ENCODE results near the gene SYNC. TPM values are rescaled to one million over a fixed set of nuclear protein-coding genes. Genes with fewer than 3 reads are reported as not detected.
A peak's percentile ranks its signal among the peaks of the same experiment; 100 is the strongest.

The SYNC gene
- total and polyA plus RNA-seq, 9 of the 15 experiments (the other 6 are each of a cell fraction or from before 2014, with no cell fraction given): 0.49 to 1.1 (median 0.87) TPM

DNA sequence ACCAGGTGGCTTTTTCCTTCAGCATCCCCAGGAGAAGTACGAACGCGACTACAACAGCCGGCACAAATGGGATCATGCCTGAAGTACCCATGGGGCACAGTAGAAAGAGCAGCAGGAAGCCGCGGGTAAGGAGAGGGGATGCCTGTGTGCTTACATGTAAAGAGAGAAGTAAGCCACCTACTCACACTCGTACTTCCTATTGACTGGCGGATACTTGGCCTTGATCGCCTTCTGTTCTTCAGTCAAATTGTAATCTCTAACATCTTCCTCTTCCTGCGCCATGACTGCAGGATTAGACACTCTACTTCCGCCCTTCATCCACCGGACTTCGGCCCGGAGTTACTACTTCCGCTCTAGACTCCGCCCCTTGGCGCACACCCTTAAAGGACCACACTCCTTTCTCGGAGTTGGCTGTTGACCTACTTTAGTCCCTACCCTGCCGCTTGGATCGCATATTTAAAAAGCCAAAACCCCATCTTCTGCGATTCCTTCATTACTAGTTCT is 52.3 kb downstream of the SYNC start, which contains the start of gene ZBTB8OS (continued):
- TF ChIP-seq GABPB1 (CRISPR knock-in tag; IDR thresholded peaks at IDR 0.05) (peak; percentile 97), MAFF (IDR thresholded peaks at IDR 0.05; ENCODE audit: low read length) (0 out of 2 replicates have a peak, but pooled peaks have one; percentile 0), NR1H2 (CRISPR knock-in tag; IDR thresholded peaks at IDR 0.05) (no peak), MAFK (IDR thresholded peaks at IDR 0.05; ENCODE audit: low read length) (no peak), SMC3 (conservative IDR thresholded peaks at IDR 0.05; ENCODE audit: insufficient read depth, low read depth, low read length) (no peak), PHF8 (IDR thresholded peaks at IDR 0.05; ENCODE audit: borderline replicate concordance, low read length) (peak; percentile 79; the same call in 1 of the 2 replicates), MIER1 (IDR thresholded peaks at IDR 0.05; ENCODE audit: low read depth) (no peak; the same call in 1 of the 2 replicates), ZNF785 (CRISPR knock-in tag; IDR thresholded peaks at IDR 0.05) (no peak), ZBTB33 (CRISPR knock-in tag; IDR thresholded peaks at IDR 0.05) (peak; percentile 71; the same call in 1 of the 2 replicates), FOXJ3 (CRISPR knock-in tag; IDR thresholded peaks at IDR 0.05) (no peak), TSC22D4 (tag; IDR thresholded peaks at IDR 0.05) (no peak), RBM22 (IDR thresholded peaks at IDR 0.05; ENCODE audit: low read depth, low read length, poor library complexity, severe bottlenecking) (no peak), CBFA2T3 (IDR thresholded peaks at IDR 0.05) (no peak), ZNF589 (CRISPR knock-in tag; IDR thresholded peaks at IDR 0.05; ENCODE audit: low read depth) (no peak), HLTF (IDR thresholded peaks at IDR 0.05) (no peak), ELF1 (tag; IDR thresholded peaks at IDR 0.05) (peak; percentile 99), PURB (CRISPR knock-in tag; IDR thresholded peaks at IDR 0.05; ENCODE audit: low read depth) (no peak), ZNF551 (CRISPR knock-in tag; IDR thresholded peaks at IDR 0.05) (no peak), POLR2AphosphoS5 (IDR thresholded peaks at IDR 0.05; ENCODE audit: control insufficient read depth, insufficient read depth, low read depth, low read length) (peak; percentile 75), NR2C2 (CRISPR knock-in tag; IDR thresholded peaks at IDR 0.05) (no peak; the same call in 1 of the 2 replicates), NR2C2 (tag; IDR thresholded peaks at IDR 0.05) (no peak), NR3C1 (CRISPR knock-in tag; IDR thresholded peaks at IDR 0.05) (no peak), ZNF347 (CRISPR knock-in tag; IDR thresholded peaks at IDR 0.05; ENCODE audit: low read depth) (no peak), ELF2 (CRISPR knock-in tag; IDR thresholded peaks at IDR 0.05) (peak; percentile 98), TRIM28 (IDR thresholded peaks at IDR 0.05) (no peak), CBX1 (IDR thresholded peaks at IDR 0.05; ENCODE audit: low read depth) (no peak), SMARCC2 (IDR thresholded peaks at IDR 0.05; ENCODE audit: low read depth) (no peak), ZNF121 (CRISPR knock-in tag; conservative IDR thresholded peaks at IDR 0.05) (no peak), HNRNPH1 (optimal IDR thresholded peaks at IDR 0.05; ENCODE audit: low read depth, low read length) (no peak)
- TF ChIP-seq, protein P1, sequence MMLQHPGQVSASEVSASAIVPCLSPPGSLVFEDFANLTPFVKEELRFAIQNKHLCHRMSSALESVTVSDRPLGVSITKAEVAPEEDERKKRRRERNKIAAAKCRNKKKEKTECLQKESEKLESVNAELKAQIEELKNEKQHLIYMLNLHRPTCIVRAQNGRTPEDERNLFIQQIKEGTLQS (IDR thresholded peaks at IDR 0.05): no peak
- TF ChIP-seq, protein P1 (CRISPR knock-in tag; conservative IDR thresholded peaks at IDR 0.05): no peak

Data from K562 (cell line).